Esophagus mucosa (tissue), 1 donor: ENCODE measurements around the gene IL1B. TPM values are rescaled to one million over a fixed set of nuclear protein-coding genes. Genes with fewer than 3 reads are reported as not detected.
"Not testable (repeated sequence)": the region's sequence is repeated elsewhere in the genome, so short reads cannot be mapped to it uniquely, and the experiment has no call there.

ENCODE experiments used
- ATAC-seq: fragments of 200-7000 bp; cut with Tn5 transposase; one replicate; pipeline ENCODE4 v1.9.1; 2020
- total RNA-seq: library from RNA; stranded (reverse); gene quantifications from one replicate; pipeline ENCODE4 v1.2.4, GENCODE V29; 2023
- donor health status: DM: yes; HTN: yes; CAD: no.

The IL1B gene
- total RNA-seq, 1 donor from 2014 or later: 4.1 TPM

DNA sequence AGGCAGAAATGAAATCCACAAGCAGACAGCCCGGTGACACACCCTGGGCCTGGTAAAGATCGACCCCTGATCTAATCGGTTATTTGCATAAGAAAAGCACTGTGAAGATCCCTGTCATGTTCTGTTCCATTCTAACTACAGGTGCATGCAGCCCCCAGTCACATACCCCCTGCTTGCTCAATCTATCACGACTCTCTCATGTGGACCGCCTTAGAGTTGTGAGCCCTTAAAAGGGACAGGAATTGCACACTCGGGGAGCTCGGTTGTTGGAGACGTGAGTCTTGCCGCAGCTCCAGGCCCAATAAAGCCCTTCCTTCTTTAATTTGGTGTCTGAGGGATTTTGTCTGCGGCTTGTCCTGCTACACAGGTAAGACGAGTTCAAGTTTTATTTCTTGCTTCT lies 13.4 kb upstream of the IL1B start:
- no peak for ATAC-seq

DNA sequence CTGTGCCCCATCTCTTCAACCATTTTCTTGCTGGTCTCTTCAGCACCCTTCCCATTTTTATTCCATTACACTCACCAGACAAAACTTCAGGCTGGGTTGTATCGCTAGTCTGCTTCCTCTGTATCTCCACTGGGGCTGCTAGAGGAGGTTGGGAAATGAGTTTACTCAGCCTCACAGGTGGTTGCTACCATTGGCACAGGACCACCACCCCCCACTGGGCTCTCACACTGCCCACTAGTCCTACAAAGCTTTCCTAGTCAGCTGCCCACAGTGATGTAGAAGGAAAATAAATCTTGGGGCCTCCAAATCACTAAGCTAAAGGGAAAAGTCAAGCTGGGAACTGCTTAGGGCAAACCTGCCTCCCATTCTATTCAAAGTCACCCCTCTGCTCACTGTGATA lies 12.3 kb upstream of the IL1B start:
- ATAC-seq: no peak

DNA sequence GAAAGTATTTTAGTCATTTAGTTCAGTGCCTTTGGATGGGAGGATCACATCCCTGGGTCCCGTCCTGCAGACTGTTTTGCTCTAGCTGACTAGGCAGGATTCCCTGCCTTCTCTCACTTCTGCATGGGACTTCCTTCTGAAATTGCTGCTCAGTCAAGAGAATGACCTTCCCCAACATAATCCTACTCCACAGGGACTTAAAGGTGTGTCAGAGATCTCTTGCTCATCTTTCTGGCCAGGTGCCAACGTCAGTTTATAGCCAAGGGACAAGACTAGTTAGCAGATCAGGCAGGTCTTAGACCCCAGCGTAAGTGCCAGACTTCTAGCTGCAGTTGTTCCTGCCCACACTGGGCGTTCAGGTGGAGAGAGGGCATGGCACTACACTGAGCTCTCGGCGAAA lies 9.5 kb upstream of the IL1B start:
- no peak for ATAC-seq

DNA sequence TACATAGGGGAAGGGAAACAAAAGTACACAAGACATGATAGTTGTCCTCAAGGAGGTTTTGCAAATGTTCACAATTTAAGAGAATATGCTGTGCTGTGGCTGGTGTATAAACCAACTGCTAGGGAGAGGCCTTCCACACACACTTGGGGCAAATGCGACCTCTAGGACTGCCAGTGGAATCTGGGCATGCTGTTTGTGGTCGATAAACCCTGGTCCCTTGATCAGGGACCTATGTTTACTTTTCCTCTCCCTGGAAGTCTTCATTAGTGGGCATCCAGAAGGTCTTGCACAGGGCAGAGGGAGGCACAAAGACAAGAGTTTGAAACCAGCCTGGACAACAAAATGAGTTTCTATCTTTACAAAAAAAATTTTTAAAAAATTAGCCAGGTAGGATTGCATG lies 7.3 kb upstream of the IL1B start:
- ATAC-seq: no peak

DNA sequence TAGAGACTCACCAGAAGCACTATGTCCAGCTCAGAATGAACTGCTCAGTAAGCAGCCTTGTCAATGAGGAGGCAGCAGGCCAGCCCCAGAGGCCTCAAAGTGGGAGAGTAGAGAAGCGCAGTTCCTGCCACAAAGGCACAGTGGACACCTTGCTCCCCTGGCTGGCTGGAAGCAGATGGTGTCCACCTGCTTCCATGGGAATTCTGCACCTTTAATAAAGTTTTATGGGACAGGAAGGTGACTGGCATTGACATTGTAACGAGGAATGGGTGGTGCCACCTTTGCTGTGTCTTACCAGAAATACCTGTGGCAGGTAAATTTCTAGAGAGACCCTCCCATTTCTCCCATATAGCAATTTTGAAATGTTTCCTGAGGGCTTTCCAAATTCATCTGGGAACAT lies 6.7 kb upstream of the IL1B start:
- no peak for ATAC-seq

DNA sequence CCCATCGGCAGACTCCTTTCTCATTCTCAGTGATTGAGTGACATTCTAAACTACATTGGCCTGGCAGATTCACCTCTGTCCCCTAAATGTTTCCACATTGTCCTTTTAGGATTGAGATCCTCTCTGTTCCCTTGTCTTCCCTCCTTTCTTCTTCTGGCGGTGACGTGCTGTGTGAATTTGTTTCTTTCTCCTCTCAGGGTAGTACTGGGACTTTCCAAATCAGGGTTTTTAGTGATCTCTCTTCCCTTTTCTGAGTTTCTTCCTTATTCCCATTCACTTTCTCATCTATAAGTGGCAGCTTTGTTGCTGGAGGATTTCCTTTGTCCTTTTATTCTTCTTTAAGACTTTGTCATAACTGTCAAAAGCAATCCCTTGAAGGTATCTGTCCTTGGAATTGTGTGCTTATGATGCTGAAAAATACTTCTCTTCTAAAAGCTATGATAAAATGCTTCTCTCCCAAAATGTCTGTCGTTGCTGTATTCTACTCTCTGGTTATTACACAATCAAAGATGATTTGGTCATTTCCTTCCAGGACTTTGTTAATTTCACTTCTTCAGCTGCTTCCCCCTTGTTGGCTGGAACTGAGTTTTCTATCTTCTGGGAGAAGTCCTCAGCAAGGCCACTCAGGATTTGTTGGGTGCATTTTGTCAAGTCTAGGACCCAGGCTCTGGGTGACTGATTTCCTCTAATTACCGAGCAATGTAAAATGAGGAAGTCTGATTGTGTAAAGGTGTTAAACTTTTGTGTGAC lies 4.9 kb upstream of the IL1B start:
- ATAC-seq: no peak

DNA sequence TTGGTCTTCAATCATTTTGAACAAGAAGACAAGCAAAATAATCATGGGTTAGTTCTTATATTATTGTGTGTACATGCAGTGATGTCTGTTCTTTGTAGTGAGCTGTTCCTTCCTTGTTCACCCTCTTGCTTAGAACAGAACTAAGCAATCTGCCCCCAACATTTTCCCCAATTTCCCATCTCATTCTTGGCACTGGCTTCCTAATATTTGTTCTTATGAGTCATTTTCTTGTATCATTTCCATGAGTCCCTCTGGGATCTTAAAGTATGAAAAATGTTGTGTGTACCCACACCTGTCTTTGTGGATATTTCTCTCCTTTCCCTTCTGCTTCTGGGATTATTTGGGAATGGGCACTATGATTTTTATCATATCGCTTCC lies 3.5 kb upstream of the IL1B start:
- no peak for ATAC-seq

DNA sequence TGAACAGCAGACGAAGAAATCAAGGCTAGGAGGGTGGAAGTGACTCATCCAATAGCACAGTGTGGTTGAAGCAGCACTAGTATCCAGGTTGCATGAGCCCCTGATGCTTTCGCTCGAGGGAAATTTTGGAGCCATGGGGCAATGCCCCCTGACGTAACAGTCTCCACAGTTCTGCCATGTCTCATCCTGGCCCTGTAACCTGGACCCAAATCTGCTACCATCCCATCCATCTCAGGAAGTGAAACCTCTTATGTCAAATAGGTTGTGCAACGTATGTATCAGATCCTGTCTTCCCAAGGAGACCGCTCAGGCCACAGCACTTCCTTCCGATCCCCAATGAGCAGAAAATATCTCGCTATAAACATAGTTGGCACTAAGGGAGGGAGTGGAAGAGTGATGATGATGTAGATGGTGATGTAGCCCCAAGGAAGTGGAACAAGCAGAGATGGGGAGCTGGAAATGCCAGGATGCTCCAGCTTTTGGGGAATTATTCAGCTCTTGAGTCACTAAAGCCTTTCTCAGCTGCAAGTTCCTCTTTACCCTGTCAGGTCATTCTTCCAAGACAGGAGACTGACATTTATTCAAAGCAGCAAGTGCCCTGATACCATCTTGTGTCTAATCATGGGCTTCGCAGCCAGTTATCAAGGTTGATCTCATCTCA lies 3.0 kb upstream of the IL1B start:
- ATAC-seq: no peak

DNA sequence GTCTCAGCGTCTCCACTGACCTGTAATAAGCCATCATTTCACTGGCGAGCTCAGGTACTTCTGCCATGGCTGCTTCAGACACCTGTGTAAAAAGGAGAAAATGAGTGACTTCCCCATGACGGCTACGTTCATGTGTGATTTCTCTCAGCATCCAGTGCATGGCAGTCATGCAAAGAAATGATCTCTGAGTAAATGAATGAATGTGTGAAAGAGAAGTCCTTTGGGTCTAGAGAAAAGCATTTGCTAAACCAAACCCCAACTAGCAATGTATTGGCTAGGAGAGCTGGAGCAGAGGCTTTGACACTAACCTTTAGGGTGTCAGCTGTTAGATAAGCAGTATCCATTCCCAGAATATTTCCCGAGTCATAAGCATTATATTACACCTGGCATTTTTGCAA lies 417 bp downstream of the IL1B start:
- no peak for ATAC-seq

DNA sequence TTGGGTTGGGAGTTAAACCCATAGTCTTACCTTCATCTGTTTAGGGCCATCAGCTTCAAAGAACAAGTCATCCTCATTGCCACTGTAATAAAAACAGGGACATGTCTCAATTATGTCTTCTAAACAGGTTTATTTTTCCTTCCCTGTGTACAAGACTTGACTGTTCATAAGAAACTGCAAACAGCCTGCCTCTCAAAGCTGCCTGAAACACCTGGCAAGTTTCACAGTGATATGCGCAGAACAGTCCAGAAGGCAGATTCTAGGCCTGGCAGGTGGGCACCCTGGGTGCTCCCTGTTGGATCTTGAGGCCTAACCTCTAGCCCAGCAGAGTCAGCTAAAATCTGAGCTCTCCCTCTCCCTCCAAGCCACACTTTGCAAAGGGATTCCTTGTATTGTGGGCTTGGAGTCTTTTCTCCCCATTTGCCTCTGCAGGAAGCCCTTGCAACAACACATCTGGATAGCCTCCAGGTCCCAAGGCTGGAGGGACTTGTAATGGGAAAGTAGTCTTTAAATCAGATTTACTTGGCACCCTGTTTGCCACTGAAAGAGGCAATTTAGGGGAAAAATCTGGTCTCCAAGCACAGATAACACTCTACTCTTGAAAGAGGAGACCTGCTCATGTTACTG lies 930 bp downstream of the IL1B start:
- no peak for ATAC-seq

DNA sequence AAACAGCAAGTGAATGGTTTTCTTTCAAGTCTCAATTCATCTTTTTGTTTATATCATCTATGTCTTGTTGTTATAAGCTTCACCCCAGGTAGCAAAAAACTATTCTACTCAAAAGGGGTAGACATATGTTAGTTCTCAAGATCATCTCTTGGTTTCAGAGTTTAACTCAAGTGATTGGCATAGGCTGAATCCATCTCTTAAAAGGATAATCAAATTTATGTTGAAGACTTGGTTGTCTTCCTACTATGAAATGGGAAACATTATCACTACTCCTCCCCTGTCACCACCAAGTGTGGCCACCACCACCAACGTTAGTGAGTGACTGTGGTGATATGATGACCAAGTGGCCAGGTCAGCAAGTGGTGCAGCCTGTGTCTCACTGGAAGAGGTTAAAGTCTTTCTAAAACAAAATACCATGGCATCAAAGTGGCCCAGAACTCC lies 1.5 kb downstream of the IL1B start:
- ATAC-seq: no peak

DNA sequence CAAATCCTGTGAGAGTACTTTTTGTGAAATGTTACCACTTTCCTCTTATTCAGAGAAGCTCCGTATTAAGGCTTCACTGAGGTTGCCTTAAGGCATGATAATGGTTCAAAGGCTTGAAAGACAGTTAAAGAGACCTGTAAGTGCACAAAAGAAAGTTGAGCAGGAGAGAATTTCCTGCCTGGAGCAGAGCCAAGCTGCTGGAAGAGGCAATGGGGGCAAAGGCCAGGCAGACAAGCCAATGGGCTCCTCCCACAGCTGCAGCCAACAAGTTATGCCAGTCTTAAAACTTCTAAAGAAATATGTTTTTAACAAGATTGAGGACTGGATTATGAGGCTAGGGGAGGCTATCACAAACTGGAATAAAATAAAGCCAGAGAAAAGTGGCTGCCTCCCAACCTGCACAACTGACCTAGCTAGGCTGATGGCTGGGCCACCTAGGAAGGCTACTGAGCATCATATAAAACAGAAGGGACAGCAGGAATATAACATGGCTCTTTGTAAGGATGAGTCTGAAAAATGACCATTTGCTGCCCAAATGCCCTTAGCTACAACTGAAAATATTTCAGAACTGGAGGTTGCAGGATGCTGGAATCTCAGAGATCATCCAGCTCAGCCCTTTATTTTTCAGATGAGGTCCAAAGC lies 2.1 kb downstream of the IL1B start:
- ATAC-seq: no peak

DNA sequence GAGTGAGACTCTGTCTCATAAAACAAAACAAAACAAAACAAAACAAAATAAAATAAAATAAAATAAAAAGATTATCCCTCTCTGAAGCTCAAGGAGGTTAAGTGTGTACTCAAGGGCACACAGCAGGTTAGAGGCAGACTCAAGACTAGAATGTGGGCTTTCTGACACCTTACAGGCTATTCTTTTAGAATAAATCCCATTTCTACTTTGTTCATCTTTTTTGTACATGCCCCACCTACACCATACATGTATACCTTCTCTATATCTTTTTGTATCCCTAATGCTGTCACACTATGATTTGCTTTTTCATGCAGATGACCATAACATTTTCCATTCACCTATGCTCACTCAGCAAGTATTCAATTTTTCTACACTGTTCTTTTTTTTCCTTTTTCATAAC lies 2.6 kb downstream of the IL1B start:
- ATAC-seq: no peak

DNA sequence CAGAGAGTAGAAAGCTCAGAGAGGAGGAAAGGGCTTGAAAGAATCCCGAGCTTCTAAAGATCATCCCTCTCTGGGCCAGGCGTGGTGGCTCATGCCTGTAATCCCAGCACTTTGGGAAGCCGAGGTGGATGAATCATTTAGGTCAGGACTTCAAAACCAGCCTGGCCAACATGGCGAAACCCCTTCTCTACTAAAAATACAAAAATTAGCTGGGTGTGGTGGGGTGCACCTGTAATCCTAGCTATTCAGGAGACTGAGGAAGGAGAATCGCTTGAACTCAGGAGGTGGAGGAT lies 3.0 kb downstream of the IL1B start:
- ATAC-seq: not testable (repeated sequence)

DNA sequence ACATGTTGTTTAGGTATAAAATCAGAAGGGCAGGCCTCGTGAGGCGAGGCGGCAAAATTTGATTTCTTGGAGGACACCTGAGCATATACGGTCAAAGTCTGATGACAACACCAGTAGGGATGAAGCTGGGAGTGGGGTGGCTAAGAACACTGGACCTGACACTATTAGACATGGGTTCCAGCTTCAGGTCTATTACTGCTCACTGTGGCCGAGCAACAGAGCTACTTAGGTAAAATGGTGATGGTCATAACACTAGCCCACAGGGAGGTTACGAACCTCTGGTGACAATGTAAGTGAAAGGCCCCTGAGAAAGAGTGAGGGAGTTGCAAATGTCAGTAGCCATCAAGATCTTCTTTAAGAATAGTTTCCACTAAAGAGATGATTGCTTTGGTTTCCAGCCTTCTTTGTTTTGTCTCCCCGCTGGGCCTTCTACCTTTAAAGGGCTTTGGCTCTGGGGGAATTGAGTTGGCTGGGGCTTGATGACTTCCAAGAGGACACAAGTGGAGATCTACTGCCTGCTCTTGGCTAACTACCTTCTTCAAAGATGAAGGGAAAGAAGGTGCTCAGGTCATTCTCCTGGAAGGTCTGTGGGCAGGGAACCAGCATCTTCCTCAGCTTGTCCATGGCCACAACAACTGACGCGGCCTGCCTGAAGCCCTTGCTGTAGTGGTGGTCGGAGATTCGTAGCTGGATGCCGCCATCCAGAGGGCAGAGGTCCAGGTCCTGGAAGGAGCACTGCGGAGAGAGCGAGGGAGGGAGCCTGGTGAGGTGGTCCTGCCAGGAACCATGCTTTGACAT lies 3.5 kb downstream of the IL1B start:
- no peak for ATAC-seq

DNA sequence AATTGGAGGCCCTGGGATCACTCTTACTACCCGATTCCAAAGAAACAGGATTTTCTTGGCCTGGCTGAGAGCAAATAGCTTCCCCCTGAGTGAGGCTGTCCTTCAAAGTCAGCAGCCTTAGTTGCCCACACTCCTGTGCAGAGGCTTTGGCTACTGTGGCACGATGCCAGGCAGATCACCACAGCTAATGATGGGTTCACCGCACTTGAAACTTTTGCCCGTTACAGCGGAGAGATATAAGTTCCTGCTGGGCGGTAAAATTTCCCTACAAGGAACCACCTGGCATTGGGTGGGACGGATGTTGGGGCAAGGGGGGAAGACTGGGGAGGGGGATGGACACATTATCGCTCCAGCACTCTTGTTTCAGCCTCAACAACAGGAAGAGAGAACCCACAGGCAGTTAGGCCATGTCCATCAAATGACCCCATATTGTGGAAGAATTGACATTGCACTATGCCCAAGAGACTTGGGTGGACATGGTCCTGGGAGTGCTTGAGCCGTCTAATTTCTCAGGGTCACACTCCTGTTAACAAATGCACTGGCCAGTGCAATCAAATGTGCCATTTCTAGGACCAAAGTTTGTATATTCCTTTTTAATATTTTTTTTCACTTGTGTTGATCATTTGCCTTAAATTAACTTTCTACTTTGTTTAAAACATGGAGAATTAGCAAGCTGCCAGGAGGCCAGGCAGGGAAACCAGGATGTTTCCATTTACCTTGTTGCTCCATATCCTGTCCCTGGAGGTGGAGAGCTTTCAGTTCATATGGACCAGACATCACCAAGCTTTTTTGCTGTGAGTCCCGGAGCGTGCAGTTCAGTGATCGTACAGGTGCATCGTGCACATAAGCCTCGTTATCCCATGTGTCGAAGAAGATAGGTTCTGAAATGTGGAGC lies 4.4 kb downstream of the IL1B start:
- no peak for ATAC-seq

DNA sequence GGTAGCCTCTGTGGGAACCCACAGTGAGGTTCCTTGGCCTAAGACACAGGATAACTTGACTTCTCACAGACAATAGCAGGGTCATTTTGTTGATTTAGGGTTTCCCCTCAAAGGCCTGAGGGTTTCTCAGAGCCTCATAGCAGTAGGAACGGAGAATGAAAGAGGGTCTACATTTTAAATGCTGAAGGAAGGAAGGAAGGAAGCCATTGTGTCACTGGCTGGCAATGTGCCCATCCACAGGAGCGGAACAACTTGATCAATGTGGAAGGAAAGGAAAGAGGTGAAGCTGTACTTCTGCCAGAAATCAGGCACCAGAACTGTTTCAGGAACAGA lies 5.1 kb downstream of the IL1B start:
- no peak for ATAC-seq

DNA sequence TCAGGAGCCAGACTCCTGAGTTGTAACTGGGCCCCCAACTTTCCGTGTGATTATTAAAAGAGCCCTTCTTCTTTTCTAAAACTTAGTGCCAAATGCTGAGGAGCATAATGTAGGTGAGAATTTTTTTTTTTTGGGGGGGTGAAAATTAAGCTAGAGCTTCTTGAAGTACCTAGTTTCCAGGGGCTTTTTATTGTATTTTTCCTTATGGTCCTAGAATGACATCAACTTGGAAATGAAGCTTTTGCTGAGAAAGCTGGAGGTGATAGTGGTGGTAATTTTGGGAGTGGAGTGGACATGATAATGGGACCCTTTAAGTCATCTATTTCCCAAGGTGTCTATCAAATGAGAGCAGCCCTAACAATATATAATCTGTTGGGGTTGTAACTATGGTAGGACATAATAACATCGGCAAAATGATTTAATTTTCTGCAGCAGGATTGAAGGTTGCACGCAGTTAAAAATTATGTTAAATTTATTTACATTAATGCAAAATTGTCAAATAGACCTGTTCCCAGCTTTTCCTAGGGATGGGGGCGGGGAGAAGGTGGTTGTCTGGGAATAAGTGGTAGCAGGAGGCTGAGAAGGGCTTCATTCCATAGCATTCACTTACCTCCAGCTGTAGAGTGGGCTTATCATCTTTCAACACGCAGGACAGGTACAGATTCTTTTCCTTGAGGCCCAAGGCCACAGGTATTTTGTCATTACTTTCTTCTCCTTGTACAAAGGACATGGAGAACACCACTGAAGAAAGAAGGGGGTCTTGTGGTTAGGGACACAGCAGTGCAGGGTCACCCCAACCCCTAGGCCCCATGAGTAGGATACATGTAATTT lies 5.7 kb downstream of the IL1B start:
- ATAC-seq: no peak

DNA sequence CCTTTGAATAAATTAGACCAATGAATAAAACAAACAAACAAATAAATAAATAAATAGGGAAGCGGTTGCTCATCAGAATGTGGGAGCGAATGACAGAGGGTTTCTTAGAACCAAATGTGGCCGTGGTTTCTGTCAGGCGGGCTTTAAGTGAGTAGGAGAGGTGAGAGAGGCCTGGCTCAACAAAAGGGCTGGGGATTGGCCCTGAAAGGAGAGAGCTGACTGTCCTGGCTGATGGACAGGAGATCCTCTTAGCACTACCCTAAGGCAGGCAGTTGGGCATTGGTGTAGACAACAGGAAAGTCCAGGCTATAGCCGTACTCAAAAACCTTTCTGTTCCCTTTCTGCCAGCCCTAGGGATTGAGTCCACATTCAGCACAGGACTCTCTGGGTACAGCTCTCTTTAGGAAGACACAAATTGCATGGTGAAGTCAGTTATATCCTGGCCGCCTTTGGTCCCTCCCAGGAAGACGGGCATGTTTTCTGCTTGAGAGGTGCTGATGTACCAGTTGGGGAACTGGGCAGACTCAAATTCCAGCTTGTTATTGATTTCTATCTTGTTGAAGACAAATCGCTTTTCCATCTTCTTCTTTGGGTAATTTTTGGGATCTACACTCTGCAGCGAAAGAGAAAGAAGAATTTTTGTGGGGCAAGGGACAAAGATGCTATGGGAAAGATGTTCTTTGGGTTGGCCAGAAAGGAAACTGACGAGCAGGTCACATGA lies 6.5 kb downstream of the IL1B start:
- ATAC-seq: no peak
